Measurements from ENCODE around the gene CCDC82.

Gene CCDC82

GRCh38 chr11:96306933-96307775 is 82.6 kb downstream of the CCDC82 start:
- DNase-seq (ENCODE audit: low read depth): no peak

- DNase-seq (ENCODE audit: low read depth): no peak
These were observed 83.1 kb downstream of the CCDC82 start for GRCh38 chr11:96306600-96306932.

- DNase-seq (ENCODE audit: low read depth): no peak
These were observed 83.6 kb downstream of the CCDC82 start for GRCh38 chr11:96306071-96306470.

- no peak for DNase-seq (ENCODE audit: low read depth)
These were observed 85.7 kb downstream of the CCDC82 start for GRCh38 chr11:96303980-96304379.

GRCh38 chr11:96303064-96303463 is 86.6 kb downstream of the CCDC82 start:
- no peak for DNase-seq (ENCODE audit: low read depth)
